Measurements from ENCODE around the gene HUNK. TPM values are rescaled to one million over a fixed set of nuclear protein-coding genes. Genes with fewer than 3 reads are reported as not detected.

Gene HUNK
- total RNA-seq, result 8.1 TPM

DNA sequence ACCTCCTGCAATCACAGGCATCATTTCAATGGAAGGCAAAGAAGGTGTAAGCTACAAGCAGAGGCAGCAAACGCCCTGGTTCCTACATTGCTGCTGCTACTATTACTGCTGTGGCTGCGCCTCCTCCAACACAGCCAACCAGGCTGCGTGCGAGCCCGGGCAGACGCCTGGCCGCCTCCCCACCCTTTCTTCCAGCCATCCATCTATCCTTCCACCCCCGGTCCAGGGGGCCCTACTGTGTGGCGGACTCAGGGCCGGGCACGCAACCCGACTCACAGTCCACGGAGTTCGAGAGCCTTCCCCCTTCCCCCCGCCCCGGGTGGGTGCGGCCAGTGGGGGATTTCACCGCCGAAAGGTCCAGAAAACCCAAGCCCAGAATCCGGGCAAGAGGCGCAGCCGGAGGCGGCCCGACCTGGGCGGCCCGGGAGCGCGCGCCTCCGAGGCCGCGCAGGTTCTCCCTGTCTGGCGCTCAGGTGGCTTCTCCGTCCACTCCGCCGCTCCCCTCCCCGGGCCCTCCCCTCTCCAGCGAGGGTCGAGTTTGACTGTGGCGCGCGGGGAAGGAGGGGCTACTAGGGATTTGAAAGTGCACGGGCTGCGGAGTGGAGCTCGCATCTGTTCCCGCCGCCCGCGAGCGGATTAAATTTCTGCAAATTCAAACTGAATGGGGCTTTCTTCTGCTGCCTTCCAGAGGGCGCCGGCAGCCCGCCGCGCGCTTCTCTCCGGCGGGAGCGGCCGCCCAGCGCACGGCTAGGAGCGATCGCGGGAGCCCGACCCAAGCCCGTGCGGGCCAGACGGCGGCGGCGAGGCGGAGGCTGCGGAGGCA, at the start of gene HUNK:
Gene HUNK, plus strand, starts transcription at position 569 of the 823 bp plus-strand sequence. CDS start 655 bp downstream, outside the sequence.

Other genes with a start within 250 kb of the HUNK start
- gene SOD1, start 213.3 kb upstream of the HUNK start, total RNA-seq, result 137 TPM
- gene SCAF4, start 140.9 kb upstream of the HUNK start, total RNA-seq, result 9.2 TPM

Measured in diencephalon (tissue), 1 donor.